ENCODE measurements around the gene MICALL2. TPM values are rescaled to one million over a fixed set of nuclear protein-coding genes. Genes with fewer than 3 reads are reported as not detected.

Gene MICALL2
- total RNA-seq, 1 experiment from 2014 or later = 15.7 TPM

- no peak for TF ChIP-seq E2F1 (CRISPR knock-in tag; IDR thresholded peaks at IDR 0.05)
- no peak for TF ChIP-seq ZNF532 (CRISPR knock-in tag; IDR thresholded peaks at IDR 0.05; ENCODE audit: borderline replicate concordance)
- no peak for TF ChIP-seq KAT7 (CRISPR knock-in tag; IDR thresholded peaks at IDR 0.05; ENCODE audit: borderline replicate concordance)
- no peak for TF ChIP-seq NFYB (CRISPR knock-in tag; conservative IDR thresholded peaks at IDR 0.05; ENCODE audit: low read depth)
- TF ChIP-seq ATF1 (CRISPR knock-in tag; IDR thresholded peaks at IDR 0.05) = no peak
Measured at GRCh38 chr7:1464694-1465093, 5.4 kb upstream of the MICALL2 start (continued).

DNA sequence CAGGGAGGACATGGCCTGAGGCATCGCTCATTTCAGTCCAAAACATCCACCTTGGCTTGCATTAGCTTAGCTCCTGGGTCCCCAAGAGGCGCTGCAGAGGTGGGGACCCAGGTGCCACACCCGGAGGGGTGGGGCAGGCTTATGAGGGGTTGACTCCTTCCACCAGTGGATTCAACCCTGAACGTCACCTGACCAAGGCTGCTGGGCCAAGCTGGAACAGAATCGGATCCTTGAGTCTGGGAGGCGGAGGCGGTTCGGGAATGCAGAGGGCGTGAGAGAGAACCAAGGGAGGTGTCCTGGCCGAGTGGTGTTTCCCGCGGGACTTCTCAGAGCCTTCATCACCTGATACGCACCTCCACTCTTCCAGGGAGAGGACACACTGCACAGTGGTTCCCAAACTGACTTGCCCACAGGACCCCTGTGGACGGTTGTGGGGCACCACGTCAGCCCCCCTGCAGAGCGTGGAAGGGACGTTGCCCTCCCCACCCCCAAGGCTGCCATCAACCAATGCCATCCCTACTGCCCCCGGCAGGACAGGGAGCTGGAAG lies 4.5 kb upstream of the MICALL2 start:
- Mint-ChIP-seq H3K4me1 (0 out of 2 replicates have a peak, but pooled peaks cover 12% of the 10 kb centered on the region), H3K27me3 (ENCODE audit: low read depth) (no peaks in the 10 kb centered on the region), H3K27ac (no peak overlapping the region), H3K9me3 (no peaks in the 10 kb centered on the region), H3K4me3 (no peak overlapping the region), H3K36me3 (no peaks in the 10 kb centered on the region)
- TF ChIP-seq, protein P1, sequence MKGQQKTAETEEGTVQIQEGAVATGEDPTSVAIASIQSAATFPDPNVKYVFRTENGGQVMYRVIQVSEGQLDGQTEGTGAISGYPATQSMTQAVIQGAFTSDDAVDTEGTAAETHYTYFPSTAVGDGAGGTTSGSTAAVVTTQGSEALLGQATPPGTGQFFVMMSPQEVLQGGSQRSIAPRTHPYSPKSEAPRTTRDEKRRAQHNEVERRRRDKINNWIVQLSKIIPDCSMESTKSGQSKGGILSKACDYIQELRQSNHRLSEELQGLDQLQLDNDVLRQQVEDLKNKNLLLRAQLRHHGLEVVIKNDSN (CRISPR knock-in tag; IDR thresholded peaks at IDR 0.05) = no peak
- TF ChIP-seq ZNF671 (CRISPR knock-in tag; IDR thresholded peaks at IDR 0.05) (no peak), SMAD3 (CRISPR knock-in tag; IDR thresholded peaks at IDR 0.05; ENCODE audit: borderline replicate concordance) (no peak), ATF1 (CRISPR knock-in tag; IDR thresholded peaks at IDR 0.05) (no peak)
- POLR2A ChIA-PET = no interaction called here
- CTCF ChIA-PET = interaction anchor here (6.3 kb wide), 1 partner anchor 10 kb away, joined by 23 read pairs; no protein-coding TSS in a partner anchor
- no peak for DNase-seq (ENCODE audit: low spot score)
- no peak for ATAC-seq

GRCh38 chr7:1461646-1462375 lies 2.5 kb upstream of the MICALL2 start:
- DNase-seq (ENCODE audit: low spot score) (no peak), ATAC-seq (no peak)
- no peaks in the 10 kb centered on the region for H3K9me3 Mint-ChIP-seq
- POLR2A ChIA-PET = no interaction called here
- no peaks in the 10 kb centered on the region for H3K27me3 Mint-ChIP-seq (ENCODE audit: low read depth)
- TF ChIP-seq ATF3 (CRISPR knock-in tag; conservative IDR thresholded peaks at IDR 0.05) (no peak), NFE2L1 (CRISPR knock-in tag; IDR thresholded peaks at IDR 0.05) (no peak), ESRRA (CRISPR knock-in tag; IDR thresholded peaks at IDR 0.05; ENCODE audit: borderline replicate concordance) (no peak)
- TF ChIP-seq, protein P1 (CRISPR knock-in tag; IDR thresholded peaks at IDR 0.05) = no peak
- H3K4me1 Mint-ChIP-seq = peaks cover 16% of the 10 kb centered on the region
- no peak overlapping the region for H3K4me3 Mint-ChIP-seq
- H3K36me3 Mint-ChIP-seq = no peaks in the 10 kb centered on the region
- CTCF ChIA-PET = interaction anchor here (5.6 to 6.3 kb wide), 2 partner anchors 12 to 28 kb away, joined by 23 to 28 read pairs; no protein-coding TSS in a partner anchor
- peak overlapping the region; percentile 22; the same call in 1 of the 2 replicates for H3K27ac Mint-ChIP-seq
